GM18511 (cell line): ENCODE results near the gene UGT1A5.

Experiments used
- ATAC-seq: cut with Tn5 transposase; IDR thresholded peaks from one replicate; pipeline ENCODE4 v1.9.1; 2021; ENCODE audit warnings: mild to moderate bottlenecking, moderate library complexity; ENCODE audit not compliant: unreplicated experiment

UGT1A5 gene

DNA sequence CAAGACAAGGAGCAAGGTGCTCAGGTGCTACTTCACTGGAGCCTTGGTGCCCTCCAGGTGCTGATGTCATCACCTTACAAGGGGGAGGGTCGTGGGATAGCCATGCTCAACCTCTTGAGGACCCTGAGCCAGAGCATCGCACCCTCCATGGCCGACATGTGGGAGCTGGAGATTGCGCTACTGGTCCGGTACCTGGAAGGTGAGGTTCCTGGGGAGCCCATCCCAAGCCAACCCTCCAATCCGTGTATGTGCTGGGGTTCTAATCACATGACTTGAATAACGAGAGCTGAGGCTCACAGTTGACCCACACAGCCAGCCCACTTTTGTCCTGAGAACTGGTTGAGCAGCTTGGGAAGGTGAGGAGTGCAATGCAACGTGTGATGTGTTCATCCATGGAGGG is 91.3 kb downstream of the UGT1A5 start:
- ATAC-seq, result no peak

DNA sequence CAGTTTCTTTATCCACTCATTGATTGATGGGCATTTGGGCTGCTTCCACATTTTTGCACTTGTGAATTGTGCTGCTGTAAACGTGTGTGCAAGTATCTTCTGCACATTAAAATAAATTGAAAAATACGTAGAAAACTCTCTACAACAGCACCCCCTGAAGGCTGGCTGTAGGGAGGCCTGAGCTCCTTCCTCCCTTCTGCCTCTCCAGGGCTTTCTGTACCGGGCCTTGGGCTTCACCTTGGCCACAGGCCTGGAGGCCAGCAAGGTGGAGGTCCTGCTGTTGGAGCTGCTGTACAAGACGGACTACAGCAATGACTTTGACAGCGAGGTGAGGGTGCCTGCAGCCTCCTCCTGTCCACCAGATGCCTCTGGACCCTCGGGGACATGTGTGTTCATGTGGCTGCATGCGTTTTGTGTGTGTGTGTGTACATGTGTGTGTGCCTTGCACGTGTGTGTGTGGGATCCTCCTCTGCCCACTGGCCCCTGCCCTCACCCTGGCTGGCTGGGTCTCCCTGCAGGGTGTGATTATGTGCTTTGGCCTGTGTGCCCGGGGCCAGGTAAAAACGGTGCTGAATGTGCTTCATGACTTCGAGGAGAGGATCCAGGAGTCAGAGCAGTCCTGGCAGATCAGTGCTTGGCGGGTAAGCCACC is 94.6 kb downstream of the UGT1A5 start:
- ATAC-seq, result no peak

DNA sequence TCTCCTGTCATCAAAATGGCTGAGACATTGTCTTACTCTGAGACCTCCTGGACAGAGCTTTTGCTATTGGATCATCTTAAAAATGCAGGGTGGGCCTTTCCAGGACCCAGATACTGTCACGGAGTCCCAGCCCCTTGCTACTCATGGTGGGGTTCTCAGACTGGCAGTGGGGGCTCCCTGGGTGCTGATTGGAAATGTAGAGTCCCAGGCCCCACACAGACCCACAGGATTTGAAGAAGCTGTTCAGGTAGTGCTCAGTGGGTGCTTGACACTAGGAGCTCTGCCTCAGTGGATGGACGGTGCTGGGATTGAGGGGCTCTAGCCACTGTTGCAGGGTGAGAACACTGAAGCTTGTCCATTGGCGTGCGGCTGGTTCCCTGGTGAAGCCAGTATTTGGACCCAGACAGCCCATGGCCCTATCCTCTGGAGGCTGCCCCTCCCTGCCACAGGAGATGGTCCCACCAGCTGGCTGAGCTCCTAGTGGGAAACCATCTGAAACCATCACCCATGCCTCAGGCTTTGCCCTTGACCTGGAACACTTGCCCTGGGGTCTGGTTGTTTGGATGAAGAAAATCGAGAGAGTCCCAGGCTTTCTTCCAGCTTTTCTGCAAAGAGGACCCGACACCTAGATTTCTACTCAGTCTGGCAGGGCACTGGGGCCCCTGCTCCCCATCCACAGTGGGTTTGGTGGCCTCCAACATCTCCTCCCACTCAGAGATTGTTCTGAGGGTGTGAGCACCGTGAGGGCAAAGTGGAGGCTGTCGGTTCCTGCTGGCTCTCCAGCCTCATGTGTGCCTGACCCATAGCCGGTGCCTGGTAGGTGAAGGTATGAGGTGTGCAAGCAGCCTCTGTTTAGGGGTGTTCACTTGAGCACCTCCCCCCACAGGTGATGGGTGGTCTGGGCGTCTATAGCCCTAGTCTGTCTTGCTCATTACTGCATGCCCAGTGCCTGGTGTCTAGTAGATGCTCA is 95.5 kb downstream of the UGT1A5 start:
- no peak for ATAC-seq

DNA sequence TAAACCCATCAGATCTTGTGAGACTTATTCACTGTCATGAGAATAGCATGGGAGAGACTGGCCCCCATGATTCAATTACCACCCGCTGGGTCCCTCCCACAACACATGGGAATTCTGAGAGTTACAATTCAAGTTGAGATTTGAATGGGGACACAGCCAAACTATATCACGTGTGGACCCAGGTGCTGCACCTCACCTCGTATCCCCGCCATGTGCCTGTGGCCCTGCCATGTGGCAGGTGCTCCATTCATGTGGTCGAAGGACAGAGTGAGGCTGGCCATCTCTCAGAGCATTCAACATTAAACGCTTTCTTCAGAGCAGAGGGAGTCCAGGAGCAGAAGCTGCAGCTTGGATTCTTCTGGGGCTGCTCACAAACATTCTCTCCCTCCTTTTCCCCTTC is 97.7 kb downstream of the UGT1A5 start:
- ATAC-seq, result no peak

DNA sequence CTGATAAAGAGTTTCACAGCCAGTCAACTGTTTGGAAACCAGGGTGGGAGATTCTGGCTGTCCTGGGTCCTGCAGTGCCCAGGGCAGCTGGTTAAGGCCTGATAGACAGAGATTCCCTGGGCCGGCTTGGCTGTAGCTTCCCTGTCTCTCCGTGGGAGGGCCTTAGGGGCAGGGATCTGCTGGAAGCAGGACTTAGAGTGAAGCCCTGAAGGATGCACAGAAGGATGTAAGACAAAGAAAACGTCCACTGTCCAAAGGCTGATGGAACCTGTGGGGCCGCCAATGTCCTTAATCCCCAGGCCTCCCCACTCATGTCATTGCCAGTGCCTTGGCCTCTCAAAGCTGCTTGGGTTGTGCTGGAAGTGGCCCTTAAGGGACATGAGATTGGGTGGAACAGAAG is 98.4 kb downstream of the UGT1A5 start:
- ATAC-seq, result no peak

DNA sequence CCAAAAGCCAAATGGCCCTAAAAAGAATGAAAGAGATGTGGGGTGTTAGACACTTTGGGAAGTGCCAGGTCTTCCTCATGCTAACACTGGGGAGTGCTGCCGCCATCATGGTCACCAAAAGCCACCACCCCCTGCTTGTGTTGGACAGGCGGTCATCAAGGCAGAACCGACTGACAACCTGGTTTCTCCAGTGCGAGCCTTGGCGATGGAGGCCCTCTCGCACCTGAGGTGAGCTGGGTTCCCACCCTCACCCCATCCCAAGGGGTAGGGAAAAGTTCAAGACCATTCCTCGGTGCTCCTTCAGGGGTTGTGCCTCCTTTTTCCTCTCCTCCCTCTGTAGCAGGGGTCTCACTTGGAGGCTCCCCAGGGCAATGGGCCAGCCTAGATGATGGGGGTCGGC is 99.0 kb downstream of the UGT1A5 start:
- no peak for ATAC-seq

DNA sequence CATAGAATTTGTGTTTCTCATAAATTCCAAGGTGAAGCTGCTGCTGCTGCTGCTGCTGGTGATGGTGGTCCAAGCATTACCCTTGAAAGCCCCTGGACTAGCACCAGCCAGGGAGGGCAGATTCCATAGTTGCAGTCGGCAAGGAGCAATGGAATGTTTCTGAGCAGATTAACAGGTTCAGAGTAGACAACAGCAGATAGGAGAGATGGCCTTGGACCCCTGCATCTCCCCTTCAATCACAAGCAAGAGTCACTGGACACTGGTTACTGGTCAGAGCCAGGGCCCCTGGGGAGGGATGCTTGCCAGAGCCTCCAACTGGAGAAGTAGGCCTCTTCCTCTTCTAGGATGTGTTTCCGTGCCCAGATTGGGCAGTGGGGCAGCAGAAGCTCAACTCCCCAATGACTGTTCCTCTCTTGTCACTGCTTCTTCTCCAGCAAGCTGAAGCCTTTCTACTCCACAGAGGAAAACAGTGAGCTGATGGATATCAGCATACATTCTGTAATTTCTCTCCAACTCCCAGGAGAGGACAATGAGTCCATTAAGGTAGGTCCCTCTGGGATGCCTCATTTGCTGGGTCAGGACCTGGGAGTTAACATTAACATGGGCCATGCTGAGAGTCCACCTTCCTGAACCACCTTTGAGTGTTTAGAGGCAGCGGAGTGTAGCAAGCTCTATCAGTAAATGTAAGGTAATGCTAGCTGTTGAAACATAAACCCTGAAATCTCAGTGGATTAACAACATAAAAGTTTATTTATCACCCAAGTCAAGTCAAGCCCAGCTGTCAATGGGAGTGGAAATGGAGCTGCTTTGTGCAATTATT is 100.7 kb downstream of the UGT1A5 start:
- no peak for ATAC-seq

DNA sequence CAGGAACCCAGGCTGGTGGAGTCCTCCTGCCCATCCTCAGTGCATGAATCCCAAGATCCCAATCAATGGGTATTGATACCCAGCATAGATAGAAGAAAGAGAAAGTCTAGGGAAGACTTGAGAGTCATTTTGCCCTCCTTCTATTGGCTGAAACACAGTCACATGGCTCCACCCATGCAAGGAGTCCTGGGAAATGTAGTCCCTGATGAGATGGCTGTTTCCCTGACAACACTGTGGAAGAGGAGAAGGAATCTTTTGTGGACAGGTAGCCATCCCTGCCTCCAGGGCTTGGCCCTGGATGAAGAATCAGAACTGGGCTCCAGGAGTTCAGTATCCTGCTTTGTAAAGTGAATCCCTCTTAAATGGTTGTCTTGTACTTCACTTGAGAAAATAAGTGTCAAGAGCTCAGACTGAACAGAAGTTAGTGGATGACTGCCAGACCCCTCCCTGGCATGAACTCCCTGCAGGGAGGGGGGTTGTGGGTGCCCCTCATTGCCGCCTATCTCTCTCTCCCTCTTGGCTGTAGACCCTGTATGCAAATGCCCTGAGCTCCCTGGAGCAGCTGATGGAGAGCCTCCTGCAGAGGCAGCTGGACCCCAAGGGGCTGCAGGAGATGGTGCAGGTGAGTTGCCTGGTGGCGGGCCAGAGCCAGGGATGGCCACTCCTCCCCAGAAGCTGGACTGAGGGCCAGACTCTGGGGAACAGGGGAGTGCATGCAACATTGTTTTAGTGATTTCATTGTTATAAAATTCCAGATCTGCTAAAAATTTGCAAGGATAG is 101.5 kb downstream of the UGT1A5 start:
- ATAC-seq, result no peak

- ATAC-seq, result no peak
These were observed 103.2 kb downstream of the UGT1A5 start for GRCh38 chr2:233815861-233816260.

GRCh38 chr2:233816334-233816733 is 103.6 kb downstream of the UGT1A5 start:
- no peak for ATAC-seq

GRCh38 chr2:233816771-233817170 is 104.1 kb downstream of the UGT1A5 start:
- ATAC-seq, result no peak

DNA sequence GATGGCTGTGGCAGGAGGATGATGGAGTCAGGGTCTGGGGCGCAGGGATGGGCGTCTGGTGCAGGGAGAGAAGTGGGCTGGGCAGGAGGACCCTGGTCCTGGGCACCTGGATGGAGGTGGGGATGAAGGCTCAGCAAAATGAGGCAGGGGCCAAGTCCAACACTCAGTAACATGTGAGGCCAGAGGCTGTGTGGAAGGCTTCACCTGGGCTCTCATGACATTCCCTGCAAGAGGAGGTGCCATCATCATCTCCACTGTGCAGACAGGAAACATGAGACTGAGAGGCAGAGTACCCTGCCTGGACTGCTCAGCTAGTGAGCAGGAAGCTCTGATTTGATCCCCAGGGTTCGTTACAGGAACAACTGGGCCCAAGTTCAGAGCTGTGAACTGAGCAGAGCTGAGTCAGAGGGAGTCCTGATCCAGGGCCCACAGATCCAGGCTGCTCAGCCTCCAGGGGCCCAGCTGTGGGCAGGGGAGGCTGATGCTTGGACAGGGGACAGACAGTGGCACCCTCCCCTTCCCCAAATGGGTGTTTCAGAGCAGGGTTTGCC is 104.7 kb downstream of the UGT1A5 start:
- no peak for ATAC-seq

GRCh38 chr2:233817995-233818638 is 105.4 kb downstream of the UGT1A5 start:
- ATAC-seq, result no peak

GRCh38 chr2:233818639-233819621 is 106.2 kb downstream of the UGT1A5 start:
- no peak for ATAC-seq

GRCh38 chr2:233819884-233820773 is 107.4 kb downstream of the UGT1A5 start:
- ATAC-seq, result no peak

- no peak for ATAC-seq
These were observed 108.0 kb downstream of the UGT1A5 start for GRCh38 chr2:233820774-233821105.

GRCh38 chr2:233821196-233821595 is 108.5 kb downstream of the UGT1A5 start:
- ATAC-seq, result no peak

- ATAC-seq, result no peak
These were observed 109.0 kb downstream of the UGT1A5 start for GRCh38 chr2:233821709-233822100.
